Right lobe of liver (tissue), 4 donors: ENCODE results near the gene NOL12.

Experiments
- CTCF ChIP-seq, 4 donors: fragments of 200-600 bp in 3 of 4; fragments of 450-650 bp in 1 of 4; IDR thresholded peaks; one replicate each; pipeline versions ENCODE4 v1.5.1 to v1.8.0; 2016 to 2022; ENCODE audit warnings: antibody characterized with exemption in 4 of 4, mild to moderate bottlenecking in 2 of 4
- POLR2A ChIP-seq: fragments of 450-650 bp; IDR thresholded peaks from one replicate; pipeline ENCODE4 v1.6.1; 2017; ENCODE audit warnings: antibody characterized with exemption, mild to moderate bottlenecking
- donor health status: DM: no; HTN: no; CAD: no.
- donor health status: DM: no; HTN: no; CAD: no.
- donor health status: DM: no; HTN: yes; CAD: no.

DNA sequence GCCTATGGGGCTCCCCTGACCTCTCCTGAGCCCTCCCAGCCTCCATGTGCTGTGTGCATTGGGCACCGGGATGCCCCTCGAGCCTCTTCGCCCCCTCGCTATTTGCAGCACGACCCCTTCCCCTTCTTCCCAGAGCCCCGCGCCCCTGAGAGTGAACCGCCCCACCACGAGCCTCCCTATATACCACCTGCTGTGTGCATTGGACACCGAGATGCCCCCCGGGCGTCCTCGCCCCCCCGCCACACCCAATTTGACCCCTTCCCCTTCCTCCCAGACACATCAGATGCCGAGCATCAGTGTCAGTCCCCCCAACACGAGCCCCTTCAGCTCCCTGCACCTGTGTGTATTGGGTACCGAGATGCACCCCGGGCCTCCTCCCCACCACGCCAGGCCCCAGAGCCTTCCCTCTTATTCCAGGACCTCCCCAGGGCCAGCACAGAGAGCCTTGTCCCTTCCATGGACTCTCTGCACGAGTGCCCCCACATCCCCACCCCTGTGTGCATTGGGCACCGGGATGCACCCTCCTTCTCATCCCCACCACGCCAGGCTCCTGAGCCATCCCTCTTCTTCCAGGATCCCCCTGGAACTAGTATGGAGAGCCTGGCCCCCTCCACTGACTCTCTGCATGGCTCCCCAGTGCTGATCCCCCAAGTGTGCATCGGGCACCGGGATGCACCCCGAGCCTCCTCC, 39.6 kb downstream of the NOL12 start:
- TF ChIP-seq CTCF (IDR thresholded peaks at IDR 0.05) (no peak), POLR2A (no peak)
